K562 (cell line): Measurements from ENCODE around the gene PTPRM. TPM values are rescaled to one million over a fixed set of nuclear protein-coding genes. Genes with fewer than 3 reads are reported as not detected.

ENCODE experiments used
- ATAC-seq: fragments of 200-7000 bp; cut with Tn5 transposase; 3 replicates; pipeline ENCODE4 v1.9.1; 2020; ENCODE audit warnings: moderate library complexity
- BruUV-seq: library from RNA; stranded (reverse); fragments of 400-500 nt; replicated peaks from 2 replicates; lab custom pipeline; 2021; lab: Mats Ljungman, UMichigan
- CTCF ChIA-PET: fragments of 300-600 bp; formaldehyde crosslinking; extraction: SDS; loops from one replicate; lab custom pipeline; 2021; ENCODE audit warnings: low intra/inter-chr PET ratio; lab: Yijun Ruan, JAX
- POLR2A ChIA-PET: fragments of 300-600, 350-650 bp; sonication (Branson Sonifier 250); formaldehyde crosslinking; extraction: SDS; loops from one replicate; lab custom pipeline; 2021; ENCODE audit warnings: antibody characterized with exemption, inconsistent platforms; lab: Yijun Ruan, JAX
- DNase-seq, 4 experiments: peaks; one replicate each; pipeline versions ENCODE4 v3.0.0 to v3.0.0-alpha.2; 2011 to 2018; ENCODE audit warnings: low spot score in 3 of 4, mixed read lengths in 3 of 4; ENCODE audit errors: extremely low read depth in 1 of 4
- FAIRE-seq: peaks from 2 replicates; lab custom pipeline; 2011; peaks lifted over from hg19 to GRCh38; lab: Jason Lieb, UNC
- H2AFZ ChIP-seq: 2 replicates; pipeline ENCODE4 v1.6.0; 2011; ENCODE audit warnings: low read depth, low read length, control low read depth, inconsistent platforms
- H3K27ac ChIP-seq: fragments of 200-600 bp; 3 replicates; pipeline ENCODE4 v1.8.0; 2011; ENCODE audit warnings: low read depth, mild to moderate bottlenecking, control low read depth, inconsistent platforms, low read length, moderate library complexity, mixed read lengths; ENCODE audit errors: extremely low read depth
- H3K27me3 ChIP-seq, 2 experiments: fragments of 300-600 bp in 1 of 2; 2 replicates in 1 of 2; 3 replicates in 1 of 2; pipeline versions ENCODE4 v1.6.0 to v1.8.0; 2011; ENCODE audit warnings: inconsistent platforms in 2 of 2, low read length in 2 of 2, mild to moderate bottlenecking in 1 of 2, mixed read lengths in 1 of 2, moderate library complexity in 1 of 2; ENCODE audit not compliant: control insufficient read depth in 2 of 2, insufficient read depth in 2 of 2
- H3K36me3 ChIP-seq: fragments of 300-600 bp; 3 replicates; pipeline ENCODE4 v1.8.0; 2011; ENCODE audit warnings: mild to moderate bottlenecking, low read length, inconsistent platforms; ENCODE audit not compliant: control insufficient read depth, insufficient read depth
- H3K4me1 ChIP-seq, 2 experiments: fragments of 200-600 bp in 1 of 2; replicated peaks in 1 of 2; 2 replicates in 1 of 2; 3 replicates in 1 of 2; pipeline versions ENCODE4 v1.5.1 to v1.8.0; 2011; ENCODE audit warnings: inconsistent platforms in 2 of 2, low read length in 2 of 2, mild to moderate bottlenecking in 1 of 2, mixed read lengths in 1 of 2, moderate library complexity in 1 of 2; ENCODE audit not compliant: control insufficient read depth in 2 of 2, insufficient read depth in 2 of 2
- H3K4me2 ChIP-seq: 2 replicates; pipeline ENCODE4 v1.6.1; 2011; ENCODE audit warnings: low read length, control low read depth, inconsistent platforms, mixed read lengths; ENCODE audit not compliant: insufficient read depth
- H3K4me3 ChIP-seq: fragments of 200-600 bp; sonication (generic), shearing (Covaris generic); 2 replicates; pipeline ENCODE4 v1.5.1; 2016; ENCODE audit warnings: control low read depth, inconsistent platforms
- H3K79me2 ChIP-seq: fragments of 200-600 bp; 3 replicates; pipeline ENCODE4 v1.8.0; 2011; ENCODE audit warnings: low read length, inconsistent platforms; ENCODE audit not compliant: control insufficient read depth, insufficient read depth
- H3K9ac ChIP-seq, 2 experiments: 2 replicates each; pipeline versions ENCODE4 v1.6.0 to v1.6.1; 2011; ENCODE audit warnings: low read depth in 2 of 2, low read length in 2 of 2, control low read depth in 1 of 2, inconsistent platforms in 1 of 2, mild to moderate bottlenecking in 1 of 2, mixed read lengths in 1 of 2; ENCODE audit not compliant: insufficient read depth in 1 of 2
- H3K9me1 ChIP-seq: one replicate; pipeline ENCODE4 v1.6.0; 2011; ENCODE audit warnings: inconsistent platforms, mild to moderate bottlenecking, low read length, moderate library complexity; ENCODE audit not compliant: control insufficient read depth, insufficient read depth
- H3K9me3 ChIP-seq: replicated peaks from 2 replicates; pipeline ENCODE4 v1.5.1; 2011; ENCODE audit warnings: low read depth, low read length, inconsistent platforms; ENCODE audit not compliant: control insufficient read depth, insufficient read depth
- H4K20me1 ChIP-seq: replicated peaks from 2 replicates; pipeline ENCODE4 v1.6.1; 2011; ENCODE audit warnings: low read length, inconsistent platforms, mixed read lengths; ENCODE audit not compliant: control insufficient read depth, insufficient read depth
- CHD1 ChIP-seq: fragments of 200-600 bp; sonication (generic); IDR thresholded peaks from one replicate; pipeline ENCODE4 v1.6.1; 2012; ENCODE audit warnings: mild to moderate bottlenecking, moderate library complexity, low read length, inconsistent platforms
- EP300 ChIP-seq: IDR thresholded peaks from 2 replicates; pipeline ENCODE4 v1.6.1; 2012; ENCODE audit warnings: low read length, improper control_type of control experiment
- MBD2 ChIP-seq: sonication (generic); IDR thresholded peaks from 2 replicates; pipeline ENCODE4 v1.6.1; 2016; ENCODE audit warnings: low read depth, borderline replicate concordance
- WGBS: fragments of 100-300 bp; shearing (Covaris generic); methylation state at CpG from one replicate; pipeline ENCODE4 v1.1.6; 2016; ENCODE audit warnings: low coverage, mixed read lengths; ENCODE audit not compliant: insufficient coverage; ENCODE audit errors: missing lambda C conversion rate; 5-methylcytosine and 5-hydroxymethylcytosine counted together
- in situ Hi-C: fragments of 300-500 bp; cut with MboI; formaldehyde crosslinking; loops from 4 replicates; pipeline ENCODE4 v1.15.0; 2018; ENCODE audit warnings: inconsistent platforms, mixed read lengths
- intact Hi-C: fragments of 100-400 bp; cut with micrococcal nuclease; formaldehyde crosslinking; loops from 2 replicates; pipeline ENCODE4 v1.14.2; 2022
- polyA plus RNA-seq, 8 experiments: library from polyadenylated mRNA; depleted of rRNA in 4 of 8; stranded (reverse) in 5 of 8; unstranded in 3 of 8; fragments of >200 nt; fragmentation: Nextera tagmentation in 2 of 8; fragmentation: Illumina TruSeq in 1 of 8; extraction: Ambion mirVana in 2 of 8; extraction: Trizol in 1 of 8; gene quantifications; 2 replicates each; pipeline versions ENCODE4 v1.2.1 to v1.2.3, GENCODE V29; 2011 to 2014; ENCODE audit warnings: inconsistent platforms in 1 of 8, missing spikeins in 1 of 8
- total RNA-seq, 7 experiments: library from RNA; depleted of rRNA in 6 of 7; stranded (reverse); fragments of >200 nt in 6 of 7; fragmentation: Illumina TruSeq in 2 of 7; extraction: Trizol in 2 of 7; gene quantifications; 2 replicates each; pipeline versions ENCODE4 v1.2.1 to v1.2.3, GENCODE V29; 2011 to 2021; ENCODE audit warnings: low replicate concordance in 1 of 7
- TF ChIP-seq, protein P1 (sequence below): sonication (generic); formaldehyde crosslinking; IDR thresholded peaks from 2 replicates; pipeline ENCODE4 v1.8.1; 2023; ENCODE audit warnings: mild to moderate bottlenecking, missing genetic modification reagents
- TF ChIP-seq, protein P2 (sequence below): fragments of 450-650 bp; IDR thresholded peaks from 2 replicates; pipeline ENCODE4 v1.6.1; 2017; ENCODE audit warnings: mild to moderate bottlenecking, moderate library complexity
- TF ChIP-seq, protein P3 (sequence below): sonication (generic); formaldehyde crosslinking; IDR thresholded peaks from 2 replicates; pipeline ENCODE4 v1.8.1; 2023; ENCODE audit warnings: mild to moderate bottlenecking, missing genetic modification reagents
- TF ChIP-seq, protein P4 (sequence below): sonication (generic); formaldehyde crosslinking; IDR thresholded peaks from 2 replicates; pipeline ENCODE4 v1.8.0; 2022; ENCODE audit warnings: missing genetic modification reagents, mild to moderate bottlenecking, borderline replicate concordance

Gene PTPRM
- total and polyA plus RNA-seq, 9 of the 15 experiments (the other 6 are each of a cell fraction or from before 2014, with no cell fraction given), result 0.03 to 0.16 (median 0.08) TPM; not detected in 3

DNA sequence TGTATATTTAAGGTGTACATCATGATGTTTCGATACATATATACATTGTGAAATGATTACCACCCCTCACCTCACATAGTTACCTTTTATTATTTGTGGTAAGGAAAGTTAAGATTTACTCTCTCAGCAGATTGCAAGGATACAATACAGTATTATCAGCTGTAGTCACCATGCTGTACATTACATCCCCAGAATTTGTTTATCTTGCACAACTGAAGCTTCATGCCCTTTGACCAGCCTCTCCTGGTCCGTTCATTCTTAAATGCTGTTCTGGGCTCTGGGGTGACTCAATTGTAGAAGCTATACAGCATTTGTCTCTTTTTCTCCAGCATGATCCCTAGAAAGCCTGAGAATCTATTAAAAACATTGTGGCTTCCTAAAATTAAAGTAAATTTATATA, 90.8 kb downstream of the PTPRM start:
- ATAC-seq (no peak), FAIRE-seq (no peak), DNase-seq (no peak)
- H3K4me1 ChIP-seq, result no peaks in the 10 kb centered on the region
- H3K9me1 ChIP-seq, result no peaks in the 10 kb centered on the region
- no peaks in the 10 kb centered on the region for H3K36me3 ChIP-seq
- H3K9ac ChIP-seq, result no peak overlapping the region
- H3K4me2 ChIP-seq, result no peak overlapping the region
- CTCF ChIA-PET, result no interaction called here
- no peaks in the 10 kb centered on the region for H3K9me3 ChIP-seq
- H3K27me3 ChIP-seq, result no peaks in the 10 kb centered on the region
- H3K79me2 ChIP-seq, result no peaks in the 10 kb centered on the region
- no peak overlapping the region for H3K27ac ChIP-seq
- intact Hi-C loops (no loop called here), in situ Hi-C loops (no loop called here)
- BruUV-seq, result no TSS peak
- H2AFZ ChIP-seq, result no peak overlapping the region
- 3% methylated on average over 2 of the region's 2 CpGs for WGBS
- no peak overlapping the region for H3K4me3 ChIP-seq
- TF ChIP-seq, protein P1, sequence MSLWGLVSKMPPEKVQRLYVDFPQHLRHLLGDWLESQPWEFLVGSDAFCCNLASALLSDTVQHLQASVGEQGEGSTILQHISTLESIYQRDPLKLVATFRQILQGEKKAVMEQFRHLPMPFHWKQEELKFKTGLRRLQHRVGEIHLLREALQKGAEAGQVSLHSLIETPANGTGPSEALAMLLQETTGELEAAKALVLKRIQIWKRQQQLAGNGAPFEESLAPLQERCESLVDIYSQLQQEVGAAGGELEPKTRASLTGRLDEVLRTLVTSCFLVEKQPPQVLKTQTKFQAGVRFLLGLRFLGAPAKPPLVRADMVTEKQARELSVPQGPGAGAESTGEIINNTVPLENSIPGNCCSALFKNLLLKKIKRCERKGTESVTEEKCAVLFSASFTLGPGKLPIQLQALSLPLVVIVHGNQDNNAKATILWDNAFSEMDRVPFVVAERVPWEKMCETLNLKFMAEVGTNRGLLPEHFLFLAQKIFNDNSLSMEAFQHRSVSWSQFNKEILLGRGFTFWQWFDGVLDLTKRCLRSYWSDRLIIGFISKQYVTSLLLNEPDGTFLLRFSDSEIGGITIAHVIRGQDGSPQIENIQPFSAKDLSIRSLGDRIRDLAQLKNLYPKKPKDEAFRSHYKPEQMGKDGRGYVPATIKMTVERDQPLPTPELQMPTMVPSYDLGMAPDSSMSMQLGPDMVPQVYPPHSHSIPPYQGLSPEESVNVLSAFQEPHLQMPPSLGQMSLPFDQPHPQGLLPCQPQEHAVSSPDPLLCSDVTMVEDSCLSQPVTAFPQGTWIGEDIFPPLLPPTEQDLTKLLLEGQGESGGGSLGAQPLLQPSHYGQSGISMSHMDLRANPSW, result no peak
- TF ChIP-seq, protein P2, sequence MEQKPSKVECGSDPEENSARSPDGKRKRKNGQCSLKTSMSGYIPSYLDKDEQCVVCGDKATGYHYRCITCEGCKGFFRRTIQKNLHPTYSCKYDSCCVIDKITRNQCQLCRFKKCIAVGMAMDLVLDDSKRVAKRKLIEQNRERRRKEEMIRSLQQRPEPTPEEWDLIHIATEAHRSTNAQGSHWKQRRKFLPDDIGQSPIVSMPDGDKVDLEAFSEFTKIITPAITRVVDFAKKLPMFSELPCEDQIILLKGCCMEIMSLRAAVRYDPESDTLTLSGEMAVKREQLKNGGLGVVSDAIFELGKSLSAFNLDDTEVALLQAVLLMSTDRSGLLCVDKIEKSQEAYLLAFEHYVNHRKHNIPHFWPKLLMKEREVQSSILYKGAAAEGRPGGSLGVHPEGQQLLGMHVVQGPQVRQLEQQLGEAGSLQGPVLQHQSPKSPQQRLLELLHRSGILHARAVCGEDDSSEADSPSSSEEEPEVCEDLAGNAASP, result no peak
- no peak for TF ChIP-seq MBD2
- TF ChIP-seq CHD1, result no peak
- TF ChIP-seq, protein P3, sequence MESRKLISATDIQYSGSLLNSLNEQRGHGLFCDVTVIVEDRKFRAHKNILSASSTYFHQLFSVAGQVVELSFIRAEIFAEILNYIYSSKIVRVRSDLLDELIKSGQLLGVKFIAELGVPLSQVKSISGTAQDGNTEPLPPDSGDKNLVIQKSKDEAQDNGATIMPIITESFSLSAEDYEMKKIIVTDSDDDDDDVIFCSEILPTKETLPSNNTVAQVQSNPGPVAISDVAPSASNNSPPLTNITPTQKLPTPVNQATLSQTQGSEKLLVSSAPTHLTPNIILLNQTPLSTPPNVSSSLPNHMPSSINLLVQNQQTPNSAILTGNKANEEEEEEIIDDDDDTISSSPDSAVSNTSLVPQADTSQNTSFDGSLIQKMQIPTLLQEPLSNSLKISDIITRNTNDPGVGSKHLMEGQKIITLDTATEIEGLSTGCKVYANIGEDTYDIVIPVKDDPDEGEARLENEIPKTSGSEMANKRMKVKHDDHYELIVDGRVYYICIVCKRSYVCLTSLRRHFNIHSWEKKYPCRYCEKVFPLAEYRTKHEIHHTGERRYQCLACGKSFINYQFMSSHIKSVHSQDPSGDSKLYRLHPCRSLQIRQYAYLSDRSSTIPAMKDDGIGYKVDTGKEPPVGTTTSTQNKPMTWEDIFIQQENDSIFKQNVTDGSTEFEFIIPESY (CRISPR knock-in tag), result no peak
- no peak for TF ChIP-seq EP300
- TF ChIP-seq, protein P4, sequence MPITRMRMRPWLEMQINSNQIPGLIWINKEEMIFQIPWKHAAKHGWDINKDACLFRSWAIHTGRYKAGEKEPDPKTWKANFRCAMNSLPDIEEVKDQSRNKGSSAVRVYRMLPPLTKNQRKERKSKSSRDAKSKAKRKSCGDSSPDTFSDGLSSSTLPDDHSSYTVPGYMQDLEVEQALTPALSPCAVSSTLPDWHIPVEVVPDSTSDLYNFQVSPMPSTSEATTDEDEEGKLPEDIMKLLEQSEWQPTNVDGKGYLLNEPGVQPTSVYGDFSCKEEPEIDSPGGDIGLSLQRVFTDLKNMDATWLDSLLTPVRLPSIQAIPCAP (CRISPR knock-in tag), result no peak
- TF ChIP-seq, all 486 proteins: peak for 0
- POLR2A ChIA-PET, result no interaction called here
- no peaks in the 10 kb centered on the region for H4K20me1 ChIP-seq
